Activated CD4-positive, CD25-positive, alpha-beta regulatory T cell (primary cell): ENCODE measurements around the gene ITGA2B.
"Not testable (repeated sequence)": the region's sequence is repeated elsewhere in the genome, so short reads cannot be mapped to it uniquely, and the experiment has no call there.

Experiments
- DNase-seq, 4 experiments: peaks; one replicate each; lab custom pipeline; 2025; lab: John Stamatoyannopoulos, UW

The ITGA2B gene

DNA sequence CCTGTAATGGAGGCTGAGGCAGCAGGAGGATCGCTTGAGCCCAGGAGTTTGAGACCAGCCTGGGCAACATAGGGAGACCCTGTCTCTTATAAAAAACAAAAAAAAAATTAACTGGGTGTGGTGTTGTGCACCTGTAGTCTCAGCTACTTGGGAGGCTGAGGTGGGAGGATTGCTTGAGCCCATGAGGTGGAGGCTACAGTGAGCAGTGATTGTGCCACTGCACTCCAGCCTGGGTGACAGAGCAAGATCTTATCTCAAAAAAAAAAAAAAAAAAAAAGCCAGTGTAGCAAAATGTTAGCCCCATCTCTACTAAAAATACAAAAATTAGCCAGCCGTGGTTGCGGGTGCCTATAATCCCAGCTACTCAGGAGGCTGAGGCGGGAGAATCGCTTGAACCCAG is 59.2 kb downstream of the ITGA2B start:
- DNase-seq, result not testable (repeated sequence)

DNA sequence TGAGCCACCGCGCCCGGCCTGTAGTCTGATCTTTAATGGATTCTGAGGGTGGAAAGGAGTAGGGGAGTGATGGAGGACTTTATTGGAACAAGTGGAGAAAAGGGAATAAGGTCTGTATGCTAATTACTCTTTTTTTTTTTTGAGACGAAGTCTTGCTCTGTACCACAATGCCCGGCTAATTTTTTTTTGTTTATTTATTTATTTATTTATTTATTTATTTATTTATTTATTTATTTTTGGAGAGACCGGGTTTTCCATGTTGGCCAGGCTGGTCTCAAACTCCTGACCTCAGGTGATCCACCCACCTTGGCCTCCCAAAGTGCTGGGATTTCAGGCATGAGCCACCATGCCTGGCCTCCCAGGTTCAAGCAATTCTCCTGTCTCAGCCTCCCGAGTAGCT is 59.9 kb downstream of the ITGA2B start:
- DNase-seq, result not testable (repeated sequence)

DNA sequence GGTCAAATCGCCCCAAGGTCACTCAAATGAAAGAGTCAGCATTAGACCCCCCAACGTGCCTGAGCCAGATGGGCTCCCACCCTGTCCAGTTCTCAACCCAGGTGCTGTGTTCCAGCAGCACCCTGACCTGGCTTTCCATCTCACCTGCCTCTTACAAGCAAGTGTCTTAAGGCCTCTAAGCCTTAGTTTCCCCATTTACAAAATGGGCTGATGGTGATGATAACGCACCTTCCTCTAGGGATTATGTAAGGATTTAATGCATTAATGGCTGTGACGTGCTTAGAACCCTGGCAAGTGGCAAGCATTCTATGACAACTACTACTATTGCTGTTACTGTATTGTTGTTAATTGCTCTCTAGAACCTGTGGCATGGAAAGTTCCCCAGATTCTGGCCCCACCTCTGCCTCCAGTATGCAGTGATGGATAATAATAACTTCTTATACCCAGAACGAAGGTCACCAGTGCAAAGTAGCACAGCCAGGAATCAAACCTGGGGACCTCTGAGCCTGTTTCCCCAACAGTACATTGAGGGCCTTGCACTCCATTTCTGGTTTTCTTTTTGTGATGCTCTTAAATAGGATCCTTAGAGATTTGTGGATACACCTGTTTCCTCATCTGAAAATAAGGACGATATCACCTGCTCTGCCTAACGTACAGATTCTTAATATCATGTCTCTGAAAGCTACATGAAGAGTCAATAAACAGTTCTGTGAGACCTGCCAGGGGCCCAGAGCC is 61.6 kb downstream of the ITGA2B start:
- DNase-seq, result no peak

DNA sequence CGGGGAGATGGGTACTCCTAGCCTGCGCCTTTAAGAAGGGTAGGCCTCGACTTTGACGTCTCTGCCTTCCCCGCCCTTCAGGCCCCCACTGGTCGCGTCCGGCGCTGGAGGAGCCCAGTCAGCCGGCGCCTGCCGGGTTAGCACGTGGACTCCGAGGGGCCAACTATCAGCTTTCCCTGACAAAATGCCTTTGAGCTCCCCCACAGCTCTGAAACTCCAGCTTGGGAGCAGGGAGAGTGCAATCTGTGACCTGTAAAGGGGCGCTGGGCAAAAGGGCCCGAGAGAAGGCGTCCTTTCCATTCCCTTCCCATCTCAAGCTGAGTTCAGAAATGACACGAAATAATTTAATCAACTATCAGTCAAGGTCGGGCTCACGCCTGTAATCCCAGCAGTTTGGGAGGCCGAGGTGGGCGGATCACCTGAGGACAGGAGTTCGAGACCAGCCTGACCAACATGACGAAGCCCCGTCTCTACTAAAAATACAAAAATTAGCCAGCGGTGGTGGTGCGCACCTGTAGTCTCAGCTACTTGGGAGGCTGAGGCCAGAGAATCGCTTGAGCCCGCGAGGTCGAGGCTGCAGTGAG is 62.5 kb downstream of the ITGA2B start:
- peak; percentile 76 to 93 (median 83) for DNase-seq

DNA sequence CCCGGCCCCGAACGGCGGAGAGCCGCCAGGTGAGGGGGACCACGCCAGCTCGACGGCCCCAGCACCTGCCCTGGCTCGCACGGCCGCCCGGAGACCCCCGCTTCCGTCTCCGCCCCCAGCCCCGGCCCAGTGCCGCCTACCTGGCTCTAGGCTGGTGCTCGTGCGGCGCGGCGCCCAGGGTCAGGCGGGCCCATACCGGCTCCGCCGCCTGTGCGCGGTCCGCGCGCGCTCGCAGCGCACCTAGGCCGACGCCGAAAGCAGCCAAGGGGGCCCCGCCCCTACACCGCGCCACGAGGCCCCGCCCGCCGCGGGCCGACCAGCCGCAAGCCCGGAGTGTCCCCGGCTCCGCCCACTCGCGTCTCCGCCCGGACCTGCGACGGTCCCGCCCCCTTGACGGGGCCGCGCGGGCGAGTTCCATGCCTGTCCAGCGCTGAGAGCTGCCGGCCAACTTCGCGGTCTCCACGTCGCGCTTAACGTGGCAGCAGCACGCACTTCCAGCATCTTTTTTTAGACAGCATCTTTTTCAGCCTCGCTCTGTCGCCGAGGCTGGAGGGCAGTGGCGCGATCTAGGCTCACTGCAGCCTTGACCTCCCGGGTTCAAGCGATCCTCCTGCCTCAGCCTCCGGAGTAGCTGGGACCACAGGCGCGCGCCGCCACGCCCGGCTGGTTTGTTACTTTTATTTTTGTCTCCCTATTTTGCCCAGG is 64.7 kb downstream of the ITGA2B start, which contains the start of gene SLC25A39:
TSS of gene SLC25A39 (minus strand) at position 253 of the 705 bp plus-strand sequence. CDS start 1,261 bp downstream, outside the sequence.
- DNase-seq, result peak; percentile 85 to 93 (median 88)

DNA sequence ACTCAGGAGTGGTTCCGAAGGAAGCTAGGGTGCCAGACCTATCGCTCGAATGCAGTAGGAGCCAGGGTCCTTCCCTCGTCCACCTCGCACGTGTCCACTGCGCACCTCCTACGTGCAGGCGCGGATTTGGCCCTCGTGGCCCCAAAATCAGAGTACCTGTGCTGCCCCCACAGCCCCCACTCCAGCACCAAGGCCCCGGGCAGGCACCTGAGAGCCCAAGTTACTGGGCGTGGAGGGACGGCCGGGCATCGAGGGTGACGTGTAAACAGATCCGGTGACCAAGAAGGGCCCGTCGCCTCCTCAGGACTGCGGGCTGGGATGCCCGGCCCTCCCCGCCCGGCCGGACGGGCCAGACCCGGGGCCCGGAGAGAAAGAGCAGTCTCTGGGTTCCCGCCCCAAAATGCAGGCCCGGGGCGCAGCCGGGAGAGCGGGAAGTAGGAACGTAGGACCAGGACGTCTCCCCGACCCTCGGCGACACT is 65.3 kb downstream of the ITGA2B start:
- no peak for DNase-seq

DNA sequence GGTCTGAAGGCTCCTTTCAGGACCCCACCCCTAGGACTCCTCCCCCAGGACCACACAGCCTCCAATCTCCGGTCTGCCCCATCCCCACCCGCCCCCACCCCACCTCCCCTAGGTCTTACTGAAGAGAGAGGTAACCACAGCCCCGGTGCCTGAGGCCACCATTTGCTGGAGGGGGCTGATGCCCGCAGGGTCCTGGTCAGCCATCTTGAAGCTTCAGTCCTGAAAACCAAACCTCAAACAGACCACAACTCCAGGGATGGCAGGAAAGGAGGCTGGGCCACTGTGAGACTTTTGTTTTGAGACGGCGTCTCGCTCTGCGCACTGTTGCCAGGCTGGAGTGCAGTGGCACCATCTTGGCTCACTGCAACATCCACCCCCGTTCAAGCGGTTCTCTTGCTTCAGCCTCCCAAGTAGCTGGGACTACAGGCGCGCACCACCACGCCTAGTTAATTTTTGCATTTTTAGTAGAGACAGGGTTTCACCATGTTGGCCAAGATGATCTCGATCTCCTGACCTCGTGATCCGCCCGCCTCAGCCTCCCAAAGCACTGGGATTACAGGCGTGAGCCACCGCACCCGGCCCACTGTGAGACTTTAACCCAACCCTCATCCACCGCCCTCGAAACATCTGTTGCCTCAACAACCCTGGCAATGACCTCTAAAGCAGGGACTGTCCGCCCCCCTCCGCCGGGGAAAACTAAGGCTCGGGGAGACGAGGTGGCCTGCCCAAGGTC is 65.9 kb downstream of the ITGA2B start:
- no peak for DNase-seq

DNA sequence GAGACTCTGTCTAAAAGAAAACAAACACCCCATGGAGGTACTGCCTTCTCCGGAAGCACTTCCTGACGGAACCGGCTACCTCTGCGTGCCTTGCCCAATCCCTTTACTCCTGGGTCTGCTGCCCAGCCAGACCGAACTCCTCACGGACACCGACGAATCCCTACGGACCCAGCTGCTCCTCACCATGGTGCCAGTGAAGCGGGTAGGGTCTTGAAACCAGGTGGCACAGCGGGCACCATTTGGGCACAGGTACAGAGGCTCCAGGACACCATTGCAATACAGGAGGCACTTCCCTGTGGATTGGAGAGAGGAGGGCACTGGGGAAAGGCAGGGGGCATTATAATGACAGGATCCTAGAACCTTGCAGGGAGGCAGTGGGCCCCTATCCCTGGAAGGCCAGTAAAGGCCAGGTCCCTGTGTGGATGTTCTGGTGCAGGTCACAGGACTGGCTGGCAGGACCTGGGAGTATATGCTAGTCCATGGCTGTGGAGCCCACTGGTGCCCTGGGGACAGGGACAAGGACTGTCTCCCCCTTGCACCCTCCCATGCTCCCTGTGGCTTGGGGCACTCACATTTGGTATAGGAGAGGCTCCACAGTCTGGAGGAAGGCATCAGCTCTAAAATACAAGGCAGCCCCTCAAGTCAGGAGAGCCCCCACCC is 67.1 kb downstream of the ITGA2B start:
- DNase-seq, result no peak
